Parathyroid adenoma (tissue), 2 donors: Measurements from ENCODE around the gene AZIN2.

Experiments used
- H2AFZ ChIP-seq: fragments of 300-600 bp; sonication (generic); one replicate; pipeline ENCODE4 v1.7.0; 2017; ENCODE audit warnings: antibody characterized with exemption, mild to moderate bottlenecking
- H3K27ac ChIP-seq: fragments of 300-600 bp; sonication (generic); one replicate; pipeline ENCODE4 v1.7.0; 2017
- H3K27me3 ChIP-seq: fragments of 300-600 bp; sonication (generic); one replicate; pipeline ENCODE4 v1.7.0; 2017; ENCODE audit warnings: low read length; ENCODE audit not compliant: control insufficient read depth, insufficient read depth
- H3K36me3 ChIP-seq: fragments of 300-600 bp; sonication (generic); one replicate; pipeline ENCODE4 v1.7.0; 2017; ENCODE audit warnings: low read length; ENCODE audit not compliant: control insufficient read depth, insufficient read depth
- H3K4me1 ChIP-seq: fragments of 300-600 bp; sonication (generic); one replicate; pipeline ENCODE4 v1.7.0; 2017; ENCODE audit warnings: control low read depth
- H3K4me2 ChIP-seq: fragments of 300-600 bp; sonication (generic); one replicate; pipeline ENCODE4 v1.7.0; 2017; ENCODE audit warnings: low read length
- H3K4me3 ChIP-seq: fragments of 300-600 bp; sonication (generic); one replicate; pipeline ENCODE4 v1.7.0; 2017; ENCODE audit warnings: low read depth, low read length
- H3K79me2 ChIP-seq: fragments of 300-600 bp; sonication (generic); one replicate; pipeline ENCODE4 v1.7.0; 2017; ENCODE audit warnings: control low read depth
- H3K9ac ChIP-seq: fragments of 300-600 bp; sonication (generic); one replicate; pipeline ENCODE4 v1.7.0; 2017; ENCODE audit warnings: mild to moderate bottlenecking
- H3K9me3 ChIP-seq: fragments of 300-600 bp; sonication (generic); one replicate; pipeline ENCODE4 v1.7.0; 2017; ENCODE audit warnings: low read length; ENCODE audit not compliant: control insufficient read depth
- CTCF ChIP-seq: fragments of 300-600 bp; sonication (generic); IDR thresholded peaks from one replicate; pipeline ENCODE4 v1.7.0; 2017; ENCODE audit warnings: antibody characterized with exemption, mild to moderate bottlenecking
- donor health status: primary hyperparathyroidism.

The AZIN2 gene

GRCh38 chr1:33142483-33143064 lies 61.6 kb downstream of the AZIN2 start:
- H3K27me3 ChIP-seq, result no peaks in the 10 kb centered on the region
- no peak for TF ChIP-seq CTCF
- no peaks in the 10 kb centered on the region for H3K9me3 ChIP-seq
- H3K27ac ChIP-seq, result no peak overlapping the region
- no peak overlapping the region for H3K9ac ChIP-seq
- H3K4me2 ChIP-seq, result no peak overlapping the region
- H3K36me3 ChIP-seq, result no peaks in the 10 kb centered on the region
- H3K4me3 ChIP-seq, result no peak overlapping the region
- H2AFZ ChIP-seq, result no peak overlapping the region
- no peaks in the 10 kb centered on the region for H3K79me2 ChIP-seq
- H3K4me1 ChIP-seq, result no peaks in the 10 kb centered on the region

GRCh38 chr1:33143176-33143575 lies 62.2 kb downstream of the AZIN2 start:
- Histone ChIP-seq H3K36me3 (no peaks in the 10 kb centered on the region), H2AFZ (no peak overlapping the region), H3K4me3 (no peak overlapping the region), H3K79me2 (no peaks in the 10 kb centered on the region), H3K27me3 (no peaks in the 10 kb centered on the region), H3K4me1 (no peaks in the 10 kb centered on the region), H3K9ac (no peak overlapping the region), H3K27ac (no peak overlapping the region), H3K4me2 (no peak overlapping the region), H3K9me3 (no peaks in the 10 kb centered on the region)
- TF ChIP-seq CTCF, result no peak

- Histone ChIP-seq H3K4me3 (no peak overlapping the region), H3K9ac (no peak overlapping the region), H3K27me3 (no peaks in the 10 kb centered on the region), H3K79me2 (no peaks in the 10 kb centered on the region), H3K27ac (no peak overlapping the region), H3K4me2 (no peak overlapping the region), H3K4me1 (no peaks in the 10 kb centered on the region), H2AFZ (no peak overlapping the region), H3K36me3 (no peaks in the 10 kb centered on the region), H3K9me3 (no peaks in the 10 kb centered on the region)
- TF ChIP-seq CTCF, result no peak
Observed at GRCh38 chr1:33143698-33144097, 62.7 kb downstream of the AZIN2 start.

GRCh38 chr1:33146003-33146402 lies 65.0 kb downstream of the AZIN2 start:
- no peaks in the 10 kb centered on the region for H3K79me2 ChIP-seq
- H3K4me3 ChIP-seq, result no peak overlapping the region
- no peak overlapping the region for H2AFZ ChIP-seq
- H3K9me3 ChIP-seq, result no peaks in the 10 kb centered on the region
- H3K4me2 ChIP-seq, result no peak overlapping the region
- H3K36me3 ChIP-seq, result no peaks in the 10 kb centered on the region
- no peak for TF ChIP-seq CTCF
- H3K27ac ChIP-seq, result no peak overlapping the region
- H3K9ac ChIP-seq, result no peak overlapping the region
- no peaks in the 10 kb centered on the region for H3K27me3 ChIP-seq
- H3K4me1 ChIP-seq, result no peaks in the 10 kb centered on the region

- no peak for TF ChIP-seq CTCF
- Histone ChIP-seq H3K4me2 (no peak overlapping the region), H3K9me3 (no peaks in the 10 kb centered on the region), H3K9ac (no peak overlapping the region), H3K27me3 (no peaks in the 10 kb centered on the region), H3K36me3 (no peaks in the 10 kb centered on the region), H2AFZ (no peak overlapping the region), H3K79me2 (no peaks in the 10 kb centered on the region), H3K27ac (no peak overlapping the region), H3K4me1 (no peaks in the 10 kb centered on the region), H3K4me3 (no peak overlapping the region)
Observed at GRCh38 chr1:33147275-33147996, 66.5 kb downstream of the AZIN2 start.
